Stimulated activated CD8-positive, alpha-beta memory T cell treated with anti-CD3 and anti-CD28 coated beads, Interleukin-4, amount 100 ng/mL, for 48 hours (primary cell): Measurements from ENCODE around the gene DDAH1.

Source experiments
- DNase-seq: peaks from one replicate; pipeline ENCODE4 v3.0.0-alpha.2; 2020

Gene DDAH1

GRCh38 chr1:85386068-85386722, 78.8 kb downstream of the DDAH1 start:
- no peak for DNase-seq

DNA sequence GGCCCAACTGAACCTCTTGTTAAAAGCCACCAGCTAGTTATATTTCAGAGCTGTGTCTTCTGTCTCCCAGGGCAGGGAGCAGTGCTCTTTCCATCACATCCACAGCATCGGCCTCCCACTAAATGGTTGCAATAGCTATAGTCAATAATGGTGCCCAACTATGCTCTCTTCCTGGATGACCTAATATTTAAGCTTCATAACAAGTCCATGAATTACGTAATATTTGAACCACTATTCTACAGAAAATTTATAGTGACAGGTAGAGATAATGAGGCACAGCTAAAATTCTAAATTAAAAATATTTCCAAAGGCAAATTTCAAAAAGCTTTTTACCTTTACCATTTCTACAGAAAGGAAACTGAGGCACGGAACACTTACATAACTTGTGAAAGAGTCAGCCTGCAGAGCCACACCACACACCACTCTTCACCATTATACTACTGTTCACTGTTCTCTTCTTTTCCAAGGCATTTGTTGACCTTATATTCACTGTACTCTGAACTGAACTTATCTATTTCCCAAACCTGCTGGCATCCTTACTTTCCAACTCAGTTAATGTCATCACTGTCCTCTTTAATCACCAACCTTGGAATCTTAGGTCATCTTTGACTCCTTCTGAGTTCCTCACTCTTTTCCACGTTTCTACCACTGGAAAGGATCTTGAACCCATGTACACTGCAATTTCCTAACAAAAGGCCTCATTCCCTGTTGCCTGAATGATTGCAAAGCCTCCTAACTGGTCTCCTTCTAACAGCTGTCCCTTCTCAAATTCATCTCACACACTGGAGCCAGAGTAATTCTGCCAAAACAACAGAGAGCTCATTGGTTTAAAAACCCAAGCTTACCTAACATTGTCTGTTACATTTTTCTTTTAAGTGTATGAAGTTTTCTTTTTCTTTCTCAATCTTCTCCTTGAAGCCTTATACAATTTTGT, 85.5 kb downstream of the DDAH1 start:
- DNase-seq = no peak

- no peak for DNase-seq
These were observed 86.4 kb downstream of the DDAH1 start for GRCh38 chr1:85378534-85378933.

GRCh38 chr1:85376356-85376755, 88.6 kb downstream of the DDAH1 start:
- no peak for DNase-seq

GRCh38 chr1:85375493-85375892, 89.5 kb downstream of the DDAH1 start:
- DNase-seq = no peak

DNA sequence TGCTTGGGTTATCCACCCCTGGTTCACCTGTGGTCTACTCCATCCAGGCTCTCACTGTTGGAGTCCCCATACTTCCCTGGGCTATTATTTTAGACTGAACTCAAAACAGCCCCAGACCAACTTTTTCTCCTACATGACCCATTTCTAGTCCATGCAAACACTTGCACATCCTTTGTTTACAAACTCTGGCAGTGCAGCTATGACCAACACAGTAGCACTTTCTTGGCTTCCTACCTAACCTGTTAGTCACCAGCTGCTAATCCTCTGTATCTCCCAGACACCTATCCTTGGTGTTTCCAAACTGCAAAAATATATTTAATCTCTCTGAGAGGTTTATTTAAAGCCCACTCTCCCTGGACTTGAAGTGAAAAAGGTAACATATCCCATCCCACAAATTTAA, 90.8 kb downstream of the DDAH1 start:
- no peak for DNase-seq

DNA sequence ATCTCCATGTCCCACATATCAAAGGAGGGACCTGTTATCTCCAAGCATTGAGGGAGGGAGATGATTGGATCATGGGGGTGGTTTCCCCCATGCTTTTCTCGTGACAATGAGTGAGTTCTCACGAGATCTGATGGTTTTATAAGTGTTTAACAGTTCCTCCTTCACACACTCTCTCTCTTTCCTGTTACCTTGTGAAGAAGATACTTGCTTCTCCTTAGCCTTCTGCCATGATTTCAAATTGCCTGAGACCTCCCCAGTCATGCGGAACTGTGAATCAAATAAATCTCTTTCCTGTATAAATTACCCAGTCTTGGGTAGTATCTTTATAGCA, 91.6 kb downstream of the DDAH1 start:
- DNase-seq = no peak

- no peak for DNase-seq
These were observed 92.1 kb downstream of the DDAH1 start for GRCh38 chr1:85372683-85373377.

- no peak for DNase-seq
These were observed 93.9 kb downstream of the DDAH1 start for GRCh38 chr1:85371021-85371420.

DNA sequence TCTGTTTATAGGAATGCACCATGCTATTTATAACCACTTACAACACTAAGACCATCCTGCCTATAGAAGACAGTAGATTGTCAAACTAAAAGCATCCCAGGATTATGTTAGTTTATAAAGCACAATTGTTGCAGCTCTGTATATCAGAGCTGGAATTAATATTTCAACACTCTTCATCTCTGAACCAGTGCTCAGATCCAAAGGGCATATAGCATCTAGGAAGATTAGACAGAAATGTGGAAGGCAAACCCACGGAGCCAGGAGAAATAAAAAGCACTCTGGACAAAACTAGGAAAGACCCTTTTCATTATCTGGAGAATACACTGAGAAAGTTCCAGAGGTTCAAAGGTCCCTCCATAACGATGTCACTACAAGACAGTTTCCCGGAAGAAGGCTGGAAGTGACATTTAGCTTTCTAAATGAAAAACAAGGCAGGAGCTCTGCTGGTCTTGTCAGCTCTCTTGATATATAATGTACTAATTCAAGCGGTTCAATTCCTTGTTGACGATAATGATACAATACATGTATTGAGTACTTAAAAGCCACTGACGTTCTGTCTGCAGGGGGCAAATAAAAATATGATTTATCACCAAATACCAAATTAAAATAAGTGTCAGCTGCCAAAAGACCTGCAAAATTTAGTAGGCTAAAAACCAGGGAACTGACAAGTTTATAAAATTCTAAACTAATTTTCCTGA, 96.7 kb downstream of the DDAH1 start:
- no peak for DNase-seq

GRCh38 chr1:85366391-85367170, 98.4 kb downstream of the DDAH1 start:
- DNase-seq = no peak

- DNase-seq = no peak
These were observed 99.1 kb downstream of the DDAH1 start for GRCh38 chr1:85365851-85366250.

GRCh38 chr1:85363521-85363920, 101.4 kb downstream of the DDAH1 start:
- no peak for DNase-seq

GRCh38 chr1:85363092-85363491, 101.9 kb downstream of the DDAH1 start:
- no peak for DNase-seq

DNA sequence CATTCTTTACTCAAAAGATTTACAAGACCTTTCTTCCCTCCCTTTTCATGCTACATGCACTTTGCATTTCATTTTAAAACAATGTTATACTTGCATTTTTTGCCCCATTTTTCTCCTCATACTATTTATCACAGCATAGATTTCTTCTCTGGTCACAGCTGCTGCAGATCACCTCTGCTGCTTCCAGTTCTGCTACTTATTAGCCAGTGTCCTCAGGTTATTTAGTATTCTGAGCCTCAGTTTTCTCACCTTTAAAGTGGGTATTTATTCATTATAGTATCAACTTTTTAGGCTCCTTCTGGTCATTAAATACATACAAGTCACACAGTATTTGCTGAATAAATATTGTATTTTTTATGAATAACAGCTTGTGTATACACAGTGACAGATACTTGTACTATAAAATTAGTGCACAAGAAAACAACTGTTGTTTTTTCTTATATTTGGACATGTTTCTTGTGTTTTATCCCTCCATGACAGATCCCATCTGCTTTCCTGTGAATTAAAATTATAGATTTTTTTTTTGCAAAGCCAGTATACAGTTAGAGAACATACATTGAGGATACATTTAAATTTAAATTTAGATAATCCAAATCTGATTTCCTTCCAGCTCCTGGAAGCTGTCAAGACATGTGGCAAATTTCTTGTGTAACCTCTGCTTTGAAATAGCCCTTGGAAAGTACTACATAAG, 103.2 kb downstream of the DDAH1 start:
- DNase-seq = no peak

GRCh38 chr1:85360730-85361493, 104.0 kb downstream of the DDAH1 start:
- no peak for DNase-seq

GRCh38 chr1:85359874-85360721, 104.9 kb downstream of the DDAH1 start:
- DNase-seq = no peak

- no peak for DNase-seq
These were observed 106.1 kb downstream of the DDAH1 start for GRCh38 chr1:85358702-85359438.

- DNase-seq = no peak
These were observed 107.1 kb downstream of the DDAH1 start for GRCh38 chr1:85357817-85358216.
